GM19395 (cell line): ENCODE results near the gene MRPL42.
"Not testable (repeated sequence)": the region's sequence is repeated elsewhere in the genome, so short reads cannot be mapped to it uniquely, and the experiment has no call there.

Experiments
- ATAC-seq: cut with Tn5 transposase; IDR thresholded peaks from one replicate; pipeline ENCODE4 v1.9.1; 2021; ENCODE audit warnings: mild to moderate bottlenecking, moderate library complexity; ENCODE audit not compliant: unreplicated experiment

MRPL42 gene

DNA sequence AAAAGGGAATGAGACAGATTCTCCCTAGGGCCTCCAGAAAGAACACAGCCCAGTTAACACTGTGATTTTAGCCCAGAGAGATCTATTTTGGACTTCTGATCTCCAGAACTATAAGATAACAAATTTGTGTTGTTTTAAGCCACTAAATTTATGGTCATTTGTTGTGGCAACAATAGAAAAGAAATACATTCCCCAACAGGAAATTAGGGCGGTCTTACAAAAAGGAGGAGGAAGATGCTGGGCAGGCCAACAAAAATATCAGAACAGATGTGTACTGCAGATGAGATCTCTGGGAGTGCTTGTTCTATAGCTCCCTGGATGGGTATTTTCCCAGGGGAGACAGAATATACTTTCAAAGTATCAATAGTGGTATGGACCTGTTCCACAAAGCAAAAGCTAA lies 73.2 kb downstream of the MRPL42 start:
- ATAC-seq, result no peak

DNA sequence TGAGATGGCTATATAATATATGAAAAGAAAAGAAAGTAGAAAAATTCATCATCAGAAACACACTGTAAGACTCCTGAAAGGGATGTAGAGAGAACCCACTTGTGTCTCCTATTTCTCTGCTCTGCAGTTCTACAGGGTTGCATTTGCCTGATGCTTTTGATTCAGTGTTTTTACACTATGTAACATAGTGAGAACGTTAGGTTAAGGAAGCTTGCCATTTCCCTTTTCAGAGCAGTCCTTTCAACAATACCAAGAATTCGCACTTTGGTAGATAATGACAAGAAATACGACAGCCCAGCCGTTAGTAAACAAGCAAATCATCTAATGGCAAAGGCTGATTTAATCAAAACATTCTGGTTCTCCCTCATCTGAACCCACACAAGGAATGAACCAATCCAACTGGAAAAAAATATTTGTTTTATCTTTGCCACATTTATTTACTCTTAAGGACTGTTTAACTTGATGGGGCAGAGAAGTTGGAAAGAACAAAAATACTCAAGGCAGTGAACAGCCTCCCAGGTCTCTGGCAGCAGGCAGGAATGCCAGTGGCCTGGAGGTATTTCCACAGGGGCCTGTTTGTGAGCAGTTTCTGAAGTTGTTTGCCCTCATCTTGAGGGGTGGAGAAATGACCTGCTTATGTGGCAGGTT lies 74.4 kb downstream of the MRPL42 start:
- ATAC-seq, result no peak

- ATAC-seq, result no peak
Measured at GRCh38 chr12:93547778-93548177, 80.5 kb downstream of the MRPL42 start.

DNA sequence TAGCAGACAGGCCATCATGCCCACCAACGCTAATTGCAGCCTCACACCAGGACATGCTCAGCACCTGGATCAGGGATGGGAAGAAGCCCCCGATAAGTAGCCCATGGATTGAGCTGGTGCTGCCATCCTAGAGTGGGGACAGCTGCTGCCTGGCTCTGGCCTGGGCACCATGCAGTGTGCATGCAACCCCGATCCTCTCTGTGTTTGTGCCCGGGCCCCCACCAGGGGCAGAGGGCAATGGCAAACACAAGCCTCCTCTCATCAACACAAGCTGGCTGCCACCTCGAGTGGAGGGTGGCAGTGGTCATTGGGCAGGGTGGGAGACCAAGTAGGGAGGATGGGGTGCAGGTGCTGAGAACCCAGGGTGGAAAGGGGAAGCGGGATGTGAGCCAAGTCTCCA lies 81.9 kb downstream of the MRPL42 start:
- no peak for ATAC-seq

DNA sequence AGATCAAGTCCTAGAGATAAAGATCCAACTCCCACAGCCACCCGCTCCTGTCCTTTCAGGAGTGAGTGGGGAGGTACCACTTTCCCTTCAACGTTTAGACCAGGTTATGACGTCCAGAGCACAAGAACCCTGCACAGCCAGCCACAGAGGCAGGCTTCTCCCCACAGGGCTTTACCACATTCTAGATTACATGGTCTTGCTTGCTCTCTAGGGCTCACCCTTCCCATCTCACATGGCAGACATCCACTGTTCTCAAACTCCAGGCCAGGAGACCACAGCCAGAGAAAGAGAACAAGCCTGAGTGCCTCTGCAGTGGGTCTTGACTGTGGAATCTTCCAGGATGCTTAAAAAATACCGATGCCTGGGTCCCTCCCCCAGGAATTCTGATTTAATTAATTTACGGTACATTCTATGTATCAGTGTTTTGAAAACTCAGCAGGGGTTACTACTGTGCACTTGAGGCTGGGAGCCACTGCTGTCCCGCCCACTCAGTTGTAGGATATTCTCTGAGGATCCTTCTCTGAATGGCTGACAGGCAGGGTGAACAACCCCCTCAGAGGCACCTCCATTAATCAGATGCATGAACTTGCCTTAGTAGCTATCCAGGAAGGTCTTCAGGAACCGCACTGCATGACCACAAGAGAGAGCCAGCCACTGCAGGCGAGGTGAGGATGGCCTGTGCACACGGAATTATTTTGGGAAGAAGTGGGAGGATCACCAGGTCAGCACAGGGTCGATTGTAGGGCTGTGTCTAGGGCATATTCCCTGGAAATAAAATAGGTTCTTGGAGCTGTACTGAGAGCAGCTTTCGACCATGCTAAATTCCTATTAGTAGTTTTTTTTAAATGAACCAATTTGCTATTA lies 83.7 kb downstream of the MRPL42 start:
- no peak for ATAC-seq

DNA sequence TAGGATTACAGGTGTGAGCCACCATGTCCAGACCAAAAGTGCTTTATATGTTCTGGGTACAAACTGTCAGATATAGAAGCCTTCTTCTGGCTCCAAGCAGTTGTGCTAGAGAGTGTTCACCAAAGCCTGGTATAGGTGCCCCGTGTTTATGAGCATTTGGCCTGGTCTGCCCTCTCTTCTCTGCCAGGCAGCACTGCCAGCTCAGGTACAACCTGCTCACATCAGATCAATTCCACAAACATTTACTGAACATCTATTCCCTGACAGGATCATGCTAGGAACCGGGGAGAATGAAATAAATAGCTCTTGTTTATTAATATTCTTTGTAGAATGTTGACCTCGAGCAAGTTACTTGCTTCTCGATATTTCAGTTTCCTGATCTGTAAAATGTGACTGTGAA lies 85.1 kb downstream of the MRPL42 start:
- no peak for ATAC-seq

GRCh38 chr12:93557879-93558278 lies 90.6 kb downstream of the MRPL42 start:
- not testable (repeated sequence) for ATAC-seq

DNA sequence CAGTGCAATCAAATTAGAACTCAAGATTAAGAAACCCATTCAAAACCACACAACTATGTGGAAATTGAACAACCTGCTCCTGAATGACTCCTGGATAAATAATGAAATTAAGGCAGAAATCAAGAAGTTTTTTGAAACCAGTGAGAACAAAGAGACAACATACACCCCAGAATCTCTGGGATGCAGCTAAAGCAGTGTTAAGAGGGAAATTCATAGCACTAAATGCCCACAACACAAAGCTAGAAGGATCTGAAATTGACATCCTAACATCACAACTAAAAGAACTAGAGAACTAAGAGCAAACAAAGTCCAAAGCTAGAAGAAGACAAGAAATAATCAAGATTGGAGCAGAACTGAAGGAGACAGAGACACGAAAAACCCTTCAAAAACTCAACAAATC lies 91.4 kb downstream of the MRPL42 start:
- ATAC-seq, result not testable (repeated sequence)

DNA sequence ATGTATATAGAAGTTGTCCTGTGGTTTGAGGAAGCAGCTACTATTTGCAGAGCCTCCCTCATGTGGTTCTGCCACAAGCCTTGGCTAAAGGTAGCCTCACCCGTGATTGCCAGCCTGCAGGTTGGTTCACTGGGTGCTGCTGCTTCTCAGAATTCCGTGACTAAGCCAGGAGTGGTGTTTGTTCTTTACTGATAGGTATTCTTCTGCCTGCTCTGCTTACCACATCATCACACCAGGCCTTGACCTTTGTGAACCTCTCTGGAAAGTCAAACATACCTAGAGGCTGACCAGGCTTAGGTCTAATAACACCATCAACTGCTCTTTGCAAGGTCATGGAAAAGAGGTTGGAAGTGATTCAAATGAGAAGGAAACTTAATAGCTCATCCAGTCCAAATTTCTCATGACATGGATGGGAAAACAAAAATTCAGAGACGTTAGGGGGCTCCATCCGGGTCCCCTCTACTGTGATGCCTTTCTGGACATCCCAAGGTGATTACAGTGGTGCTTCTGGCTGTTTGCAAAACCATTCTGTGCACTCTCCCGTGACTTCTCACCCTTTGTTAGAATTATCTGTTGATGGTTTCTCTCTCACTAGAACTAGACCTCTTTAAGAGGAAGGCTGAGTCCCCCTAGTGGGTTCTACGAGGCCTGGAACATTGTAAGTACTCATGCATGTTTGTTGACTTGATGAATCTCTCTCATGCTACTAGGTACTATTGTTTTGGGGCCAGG lies 96.7 kb downstream of the MRPL42 start:
- no peak for ATAC-seq

GRCh38 chr12:93565760-93566159 lies 98.4 kb downstream of the MRPL42 start:
- ATAC-seq, result no peak
